ENCODE data around the gene ANAPC2.
A peak's percentile ranks its signal among the peaks of the same experiment; 100 is the strongest.

ANAPC2 gene

DNA sequence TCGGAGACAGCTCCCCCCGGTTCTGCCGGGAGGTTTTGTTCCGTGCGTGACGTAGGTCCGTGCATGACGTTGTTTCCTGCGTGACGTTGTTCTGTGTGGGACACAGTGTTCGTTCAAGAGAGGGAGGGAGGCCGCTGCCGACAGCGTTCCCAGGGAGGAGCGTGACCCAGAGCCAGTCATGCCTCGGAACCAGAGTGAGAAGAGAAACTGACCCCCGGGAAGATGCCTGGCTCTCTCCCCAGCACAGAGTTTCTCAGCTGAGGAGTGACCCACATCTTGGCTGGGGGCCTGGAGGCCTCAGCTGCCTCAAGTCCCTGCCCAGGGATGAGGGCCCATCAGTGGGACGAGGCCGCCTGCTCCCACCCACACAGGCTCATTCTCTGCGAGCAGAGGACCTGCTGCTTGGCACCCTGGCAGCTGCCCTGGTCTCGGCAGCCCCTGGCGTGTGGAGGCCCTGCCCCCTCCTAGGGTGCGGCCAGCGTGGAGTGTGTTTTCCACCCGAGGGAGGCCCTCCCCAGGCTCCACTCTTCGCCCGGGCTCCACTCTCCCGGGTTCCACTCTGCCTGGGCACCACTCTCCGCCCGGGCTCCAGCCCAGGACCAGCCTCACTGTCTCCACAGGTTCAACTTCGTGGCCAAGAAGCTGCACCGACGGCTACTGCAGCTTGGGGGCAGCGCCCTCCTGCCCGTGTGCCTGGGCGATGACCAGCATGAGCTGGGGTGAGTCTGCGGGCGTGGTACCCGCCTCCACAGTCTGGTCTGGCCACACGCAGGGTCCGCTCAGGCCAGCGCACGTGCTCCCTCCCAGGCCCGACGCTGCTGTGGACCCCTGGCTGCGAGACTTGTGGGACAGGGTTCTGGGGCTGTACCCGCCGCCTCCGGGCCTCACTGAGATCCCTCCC, 25.1 kb upstream of the ANAPC2 start:
- no peak for DNase-seq

DNA sequence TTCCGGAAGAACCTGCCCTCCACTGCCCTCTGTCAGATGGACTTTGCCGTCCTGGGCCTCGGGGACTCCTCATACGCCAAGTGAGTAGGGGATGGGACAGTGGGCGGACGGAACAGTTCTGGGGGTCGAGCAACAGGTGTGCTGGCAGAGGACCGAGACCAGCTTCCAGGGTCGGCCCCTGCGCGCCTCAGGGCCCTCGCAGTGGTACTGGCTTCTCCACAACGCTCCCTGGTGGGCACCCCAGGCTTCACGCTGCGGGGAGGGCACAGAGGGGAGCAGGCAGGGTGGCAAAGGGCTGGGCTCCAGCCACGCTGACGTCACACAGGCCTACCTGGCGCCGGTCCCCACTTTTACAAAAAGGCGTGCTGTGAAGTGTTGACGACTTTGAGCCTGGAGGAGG, 24.2 kb upstream of the ANAPC2 start:
- no peak for DNase-seq

DNA sequence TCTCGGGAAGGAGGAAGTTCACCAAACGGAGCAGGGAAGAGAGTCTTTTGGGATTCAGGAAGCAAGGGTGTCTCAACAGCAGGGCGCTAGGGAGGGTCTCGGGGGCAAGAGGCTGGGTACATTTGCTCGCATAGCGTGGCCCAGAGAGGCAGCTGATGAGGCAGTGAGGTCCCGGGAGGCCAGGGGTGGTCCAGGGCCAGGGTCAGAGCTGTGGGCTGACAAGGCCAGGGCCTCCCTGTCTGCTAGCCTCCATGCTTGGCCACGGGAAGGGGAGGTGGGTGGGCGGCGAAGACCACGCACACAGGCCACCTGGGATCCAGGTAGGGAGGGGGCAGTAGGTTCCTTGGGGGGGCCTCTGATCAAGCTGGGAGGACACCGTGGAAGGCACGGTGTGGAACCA, 23.2 kb upstream of the ANAPC2 start:
- no peak for DNase-seq

DNA sequence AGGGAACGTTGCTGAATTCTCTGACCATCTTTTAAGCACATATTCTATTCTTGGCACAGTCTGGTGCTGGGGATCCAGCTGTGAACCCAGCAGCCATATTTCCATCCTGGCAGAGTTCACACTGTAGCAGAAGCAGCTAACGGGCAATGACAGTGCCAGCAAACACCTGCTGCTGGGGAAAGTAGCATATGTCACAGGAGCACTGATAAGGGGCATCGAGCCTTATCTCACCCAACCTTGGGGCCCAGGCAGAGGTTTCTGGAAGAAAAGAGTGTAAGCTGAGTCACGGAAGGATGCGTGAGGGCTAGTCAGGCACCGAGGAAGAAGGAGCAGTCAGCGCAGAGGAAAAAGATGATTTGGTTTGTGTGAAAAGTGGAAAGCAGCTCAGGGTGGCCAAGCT, 18.2 kb upstream of the ANAPC2 start:
- no peak for DNase-seq

DNA sequence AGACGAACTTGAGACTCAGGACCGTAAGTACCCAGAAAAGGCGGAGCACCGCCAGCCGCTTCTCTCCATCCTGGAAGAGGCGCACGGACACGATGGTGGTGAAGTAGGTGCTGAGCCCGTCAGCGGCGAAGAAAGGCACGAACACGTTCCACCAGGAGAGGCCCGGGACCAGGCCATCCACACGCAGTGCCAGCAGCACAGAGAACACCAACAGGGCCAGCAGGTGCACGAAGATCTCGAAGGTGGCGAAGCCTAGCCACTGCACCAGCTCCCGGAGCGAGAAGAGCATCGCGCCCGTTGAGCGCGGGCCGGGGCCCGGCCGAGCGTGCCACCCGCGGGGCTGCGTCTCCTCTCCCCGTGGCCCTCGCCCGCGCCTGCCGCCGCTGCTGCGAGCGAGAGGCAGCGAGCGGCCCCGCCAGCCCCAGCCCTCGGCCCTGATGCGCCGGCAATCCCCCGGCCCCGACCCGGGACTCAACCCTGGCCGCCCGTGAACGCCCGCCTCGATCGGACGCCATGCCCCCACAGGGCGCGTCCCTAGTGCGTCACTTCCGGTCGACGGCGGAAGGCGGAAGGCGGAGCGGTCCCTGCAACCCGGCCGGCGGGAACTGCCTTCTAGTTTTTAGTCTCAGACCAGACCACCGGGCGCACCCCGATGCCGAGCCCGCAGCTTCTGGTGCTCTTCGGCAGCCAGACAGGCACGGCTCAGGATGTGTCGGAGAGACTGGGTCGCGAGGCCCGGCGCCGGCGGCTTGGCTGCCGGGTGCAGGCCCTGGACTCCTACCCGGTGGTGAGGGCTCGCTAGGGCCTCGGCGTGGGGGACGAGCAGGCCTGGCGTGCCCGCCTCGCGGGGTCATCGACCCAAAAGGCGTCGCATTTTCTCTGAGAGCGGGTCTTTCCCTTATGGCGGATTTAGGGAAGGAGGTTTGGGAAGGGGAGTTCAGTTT, 17.0 kb upstream of the ANAPC2 start, which contains the start of the genes NDOR1 and TMEM203:
NDOR1 (plus strand) TSS at position 575 of the 944 bp plus-strand sequence; CDS start at position 653, 78 bp downstream.
TMEM203 (minus strand) TSS at position 523 of the 944 bp plus-strand sequence; CDS start at position 289, 234 bp downstream.
- DNase-seq, result peak; percentile 84 to 93 (median 88)

DNA sequence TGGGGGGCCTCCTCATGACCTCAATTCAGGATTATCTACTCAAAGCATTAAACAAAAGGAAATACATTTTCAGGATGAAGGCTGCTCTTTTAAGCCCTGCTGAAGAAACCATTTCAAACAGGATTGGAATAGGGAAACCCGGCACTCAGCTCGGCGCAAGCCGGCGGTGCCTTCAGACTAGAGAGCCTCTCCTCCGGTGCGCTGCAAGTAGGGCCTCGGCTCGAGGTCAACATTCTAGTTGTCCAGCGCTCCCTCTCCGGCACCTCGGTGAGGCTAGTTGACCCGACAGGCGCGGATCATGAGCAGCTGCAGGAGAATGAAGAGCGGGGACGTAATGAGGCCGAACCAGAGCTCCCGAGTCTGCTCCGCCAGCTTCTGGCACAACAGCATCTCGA, 16.4 kb upstream of the ANAPC2 start:
- DNase-seq, result no peak

DNA sequence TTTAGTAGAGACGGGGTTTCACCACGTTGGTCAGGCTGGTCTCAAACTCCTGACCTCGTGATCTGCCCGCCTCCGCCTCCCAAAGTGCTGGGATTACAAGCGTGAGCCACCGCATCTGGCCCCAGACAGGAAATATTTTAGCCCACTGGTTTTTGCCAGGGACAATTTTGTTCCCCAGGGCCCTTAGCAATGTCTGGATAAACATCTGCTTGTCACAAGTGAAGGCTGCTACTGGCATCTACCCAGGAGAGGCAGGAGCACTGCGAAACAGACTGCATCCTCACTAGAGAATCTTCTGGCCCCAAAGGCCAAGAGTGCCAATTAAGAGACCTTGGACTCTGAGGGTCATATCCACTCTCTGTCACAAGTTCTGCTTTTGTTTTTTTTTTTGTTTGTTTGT, 14.6 kb upstream of the ANAPC2 start:
- DNase-seq, result no peak

DNA sequence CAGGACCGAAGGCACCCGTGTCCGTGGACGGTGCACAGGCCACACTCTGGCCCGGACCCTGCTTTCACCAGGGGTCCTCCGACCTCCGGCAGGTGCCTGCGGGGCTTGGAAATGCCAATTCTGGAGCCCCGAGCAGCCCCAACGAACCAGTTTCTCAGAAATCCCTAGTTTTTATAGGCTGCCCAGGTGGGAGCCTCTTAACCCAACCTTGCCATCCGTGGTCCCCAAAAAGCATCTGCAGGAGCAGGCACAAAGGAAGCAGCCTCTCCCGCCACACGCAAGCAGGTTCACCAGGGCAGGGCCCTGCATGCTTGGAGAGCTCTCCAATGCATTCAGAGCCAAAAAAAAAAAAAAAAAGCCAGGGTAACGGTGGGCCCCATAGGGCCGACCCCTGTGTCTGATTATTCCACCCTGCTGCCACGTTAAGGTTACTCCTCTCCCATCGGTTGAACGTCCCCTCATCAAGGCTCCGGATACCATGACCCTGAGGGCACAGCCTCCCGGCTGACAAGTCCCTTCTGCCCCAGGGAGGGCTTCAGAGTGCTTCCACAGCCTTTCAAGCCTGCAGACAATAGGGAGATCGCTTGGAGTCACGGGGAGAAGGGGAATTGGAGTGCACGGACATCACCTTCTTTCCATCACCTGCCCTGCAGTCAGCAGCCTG, 13.0 kb upstream of the ANAPC2 start:
- DNase-seq, result no peak

DNA sequence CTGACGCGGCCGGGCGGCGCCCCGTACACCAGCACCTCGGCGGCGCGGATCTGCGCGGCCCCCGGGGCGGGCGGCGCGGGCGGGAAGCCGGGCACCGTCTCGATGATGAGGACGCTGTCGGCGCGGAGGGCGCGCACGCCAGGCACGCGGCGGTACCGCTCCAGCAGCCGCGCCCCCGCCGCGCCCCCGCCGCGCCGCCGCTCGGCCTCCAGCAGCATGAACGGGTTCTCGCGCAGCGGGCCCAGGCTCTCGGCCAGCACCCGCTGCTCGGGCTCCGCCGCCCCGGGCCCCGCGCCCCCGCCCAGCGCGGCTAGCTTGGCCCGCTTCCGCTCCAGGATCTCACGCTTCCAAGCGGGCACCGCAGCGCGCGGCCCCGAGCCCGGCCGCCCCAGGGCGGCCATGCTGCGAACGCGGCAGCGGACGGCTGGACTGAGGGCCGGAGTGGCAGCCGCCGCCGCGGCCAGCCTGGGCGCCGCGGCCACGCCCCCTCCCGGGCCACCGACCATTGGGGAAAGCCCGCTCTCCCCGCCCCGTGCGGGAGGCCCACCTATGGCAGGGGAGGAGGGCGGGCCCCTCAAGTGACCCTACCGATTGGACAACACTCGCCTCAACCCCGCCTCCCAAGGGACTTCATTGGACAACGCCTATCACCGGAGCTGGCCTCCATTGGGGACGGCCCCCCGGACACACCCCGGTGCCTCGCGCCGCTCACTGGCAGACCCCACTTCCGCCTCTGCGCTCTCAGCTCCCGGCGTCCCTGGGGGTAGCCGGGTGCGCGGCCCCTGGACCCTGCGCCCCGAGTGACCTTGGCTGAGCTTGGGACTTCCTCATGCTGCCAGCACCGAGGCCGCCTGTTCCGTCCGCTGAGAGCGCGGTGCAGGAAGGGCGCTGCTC, 12.2 kb upstream of the ANAPC2 start, which contains the start of gene TPRN:
TPRN (minus strand) TSS at position 431 of the 894 bp plus-strand sequence; CDS start at position 401, 30 bp downstream.
- peak; percentile 96 to 98 (median 97) for DNase-seq

DNA sequence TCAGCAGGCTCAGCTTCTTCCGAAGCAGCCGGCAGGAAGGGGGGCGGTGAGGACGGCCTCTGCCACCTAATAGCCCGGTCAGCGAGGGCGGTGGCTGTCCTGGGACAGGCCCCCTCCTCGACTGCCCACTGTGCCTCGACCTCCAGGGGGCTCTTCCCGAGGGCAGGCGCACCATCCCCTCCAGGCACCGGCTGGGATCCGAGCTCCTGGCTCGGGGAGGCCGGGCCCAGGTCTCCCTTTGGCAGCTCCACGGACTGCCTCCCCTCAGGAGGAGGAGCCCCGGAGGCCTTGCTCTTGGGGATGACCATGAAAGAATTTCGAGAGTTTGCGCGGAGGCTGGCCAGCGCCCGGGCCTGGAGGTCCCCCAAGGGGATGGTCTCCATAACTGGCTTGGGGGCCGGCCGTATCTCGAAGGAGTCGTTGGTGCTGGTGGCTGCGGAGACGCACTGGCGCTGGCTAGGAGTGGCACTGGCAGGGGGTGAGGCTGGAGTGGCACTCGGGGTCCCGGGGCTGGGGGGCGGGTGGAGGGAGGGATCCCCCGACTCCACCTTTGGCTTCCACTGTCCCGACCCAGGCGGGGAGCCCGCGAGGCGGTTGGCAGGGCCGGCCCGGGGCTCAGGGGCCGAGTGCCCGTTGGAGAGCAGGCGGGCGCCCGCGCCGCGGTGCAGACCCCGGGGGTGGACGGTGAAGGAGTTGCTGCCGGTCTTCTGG, 11.2 kb upstream of the ANAPC2 start:
- DNase-seq, result no peak

DNA sequence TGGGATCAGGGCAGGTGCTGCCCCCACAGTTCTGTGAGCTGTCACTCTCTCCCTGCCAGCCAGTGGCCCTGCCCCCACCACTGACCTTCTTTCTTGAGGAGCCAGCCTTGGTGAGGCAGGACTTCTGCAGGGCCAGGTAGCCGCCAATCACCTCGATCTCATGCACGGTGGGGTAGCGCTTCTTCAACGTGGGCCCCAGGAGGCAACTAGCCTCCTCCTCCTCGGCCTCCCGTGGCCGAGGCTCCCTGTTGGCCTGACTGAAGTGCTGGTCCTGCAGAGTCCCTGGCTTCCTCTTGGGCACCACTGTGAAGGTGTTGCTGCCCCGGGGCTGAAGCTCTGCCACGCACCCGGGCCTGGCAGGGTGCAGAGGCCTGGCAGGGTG, 10.5 kb upstream of the ANAPC2 start:
- DNase-seq, result no peak

DNA sequence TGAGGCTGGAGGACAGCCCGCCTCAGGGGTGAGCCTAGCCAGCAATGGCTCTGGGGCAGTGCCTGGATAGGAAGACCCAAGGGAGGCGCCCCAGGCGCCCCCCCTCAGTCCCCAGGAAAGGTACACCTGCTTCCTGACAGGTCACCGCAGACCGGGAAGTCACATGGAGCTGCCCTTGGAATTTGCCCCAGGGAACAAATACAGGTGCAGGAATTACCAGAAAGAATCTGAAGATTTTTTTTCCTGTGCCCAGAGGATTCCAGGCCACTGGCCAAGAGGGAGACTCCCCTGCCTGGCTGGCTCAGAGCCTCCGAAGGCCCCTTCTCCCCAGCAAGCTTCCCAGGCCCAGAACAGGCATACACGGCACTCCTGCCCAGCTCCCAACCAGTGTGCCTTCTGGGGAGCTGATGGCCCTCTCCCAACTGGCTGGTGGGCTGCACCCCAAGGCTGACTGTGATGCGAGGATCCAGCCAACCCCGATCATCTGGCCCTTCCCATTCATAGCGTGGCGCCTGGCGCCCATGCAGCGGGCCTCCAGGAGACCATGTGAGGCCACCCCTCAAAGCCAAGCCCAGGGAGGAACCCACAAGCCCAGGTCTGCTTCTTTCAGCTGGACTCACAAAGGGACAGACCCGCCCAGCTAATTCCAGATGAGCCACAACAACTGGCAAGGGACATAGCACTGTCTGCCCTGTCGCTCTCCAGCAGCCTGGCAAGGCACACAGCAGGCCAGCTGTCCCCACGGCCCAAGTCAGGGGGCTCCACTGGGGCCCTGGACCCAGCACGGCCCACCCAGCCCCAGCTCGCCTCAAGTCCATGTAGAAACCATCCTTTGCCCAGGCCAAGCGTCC, 9.9 kb upstream of the ANAPC2 start:
- DNase-seq, result no peak

DNA sequence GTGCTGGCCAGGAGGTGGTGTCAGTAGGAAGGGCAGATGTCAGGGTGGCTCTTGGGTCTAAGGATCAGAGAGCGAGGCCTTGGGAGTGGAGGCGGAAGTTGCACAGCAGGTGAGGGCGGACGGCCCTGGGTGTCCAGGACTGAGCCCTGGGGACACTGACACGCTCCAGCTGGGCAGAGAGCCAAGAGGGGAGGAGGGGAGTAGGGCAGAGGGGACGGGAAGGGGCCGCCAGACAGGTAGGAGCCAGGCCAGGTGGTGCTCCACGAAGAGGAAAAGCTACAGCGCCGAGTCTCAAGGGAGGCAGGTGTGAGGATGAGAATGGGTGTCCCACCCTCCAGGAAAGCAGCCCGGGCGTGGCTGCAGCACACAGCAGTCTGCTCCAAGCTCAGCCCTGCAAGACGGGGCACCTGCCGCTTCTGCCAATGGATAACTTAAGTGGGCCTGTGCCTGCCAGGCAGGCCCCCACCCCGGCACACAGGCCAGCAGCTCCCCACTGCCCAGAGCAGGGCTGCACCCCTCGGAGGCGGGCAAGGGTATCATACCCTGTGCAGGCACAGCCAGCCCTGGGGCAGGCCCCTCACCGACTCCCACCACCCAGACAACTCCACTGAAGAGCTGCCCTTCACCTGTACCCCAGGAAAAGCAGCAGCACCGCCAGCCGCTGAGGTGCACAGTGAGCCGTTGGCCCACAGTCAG, 7.3 kb upstream of the ANAPC2 start:
- DNase-seq, result no peak

DNA sequence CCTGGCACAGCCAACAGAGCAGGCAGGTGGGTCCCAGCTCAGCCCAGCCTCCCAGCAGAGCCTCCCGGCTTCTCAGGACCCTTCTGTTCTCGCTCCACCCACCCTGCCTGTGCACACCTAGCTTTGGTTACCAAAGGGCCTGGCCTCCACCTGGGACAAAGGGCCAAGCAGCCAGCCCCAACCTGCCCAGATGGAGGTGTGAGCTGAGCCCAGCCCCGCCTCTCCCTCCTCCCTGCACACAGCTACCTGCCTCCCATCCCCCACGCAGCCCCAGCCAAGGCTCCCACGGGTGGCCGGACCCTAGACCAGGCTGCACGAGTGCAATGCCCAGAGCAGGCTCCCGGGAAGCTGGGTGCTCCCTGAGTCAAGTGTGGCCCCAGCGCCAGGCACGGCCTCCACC, 6.5 kb upstream of the ANAPC2 start:
- no peak for DNase-seq

DNA sequence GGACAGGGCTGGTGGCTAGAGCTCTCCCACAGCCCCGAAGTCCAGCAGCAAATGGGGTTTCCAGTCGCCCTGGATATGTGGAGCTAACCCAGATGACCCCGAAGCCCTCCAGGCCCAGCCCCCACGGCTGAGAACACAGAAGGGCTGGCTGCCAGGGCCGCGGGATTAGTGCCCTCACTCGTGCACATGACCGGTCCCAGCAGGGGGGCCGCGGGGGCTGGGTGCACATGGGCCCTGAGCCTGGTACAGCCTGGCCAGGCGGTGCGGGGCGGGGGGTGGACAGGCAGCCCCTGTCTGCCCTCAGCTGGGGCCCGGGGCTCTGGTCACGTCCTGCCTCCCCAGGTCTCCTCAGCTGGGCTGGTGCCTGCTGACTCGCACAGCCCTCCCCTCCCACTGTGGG, 6.0 kb upstream of the ANAPC2 start:
- no peak for DNase-seq

DNA sequence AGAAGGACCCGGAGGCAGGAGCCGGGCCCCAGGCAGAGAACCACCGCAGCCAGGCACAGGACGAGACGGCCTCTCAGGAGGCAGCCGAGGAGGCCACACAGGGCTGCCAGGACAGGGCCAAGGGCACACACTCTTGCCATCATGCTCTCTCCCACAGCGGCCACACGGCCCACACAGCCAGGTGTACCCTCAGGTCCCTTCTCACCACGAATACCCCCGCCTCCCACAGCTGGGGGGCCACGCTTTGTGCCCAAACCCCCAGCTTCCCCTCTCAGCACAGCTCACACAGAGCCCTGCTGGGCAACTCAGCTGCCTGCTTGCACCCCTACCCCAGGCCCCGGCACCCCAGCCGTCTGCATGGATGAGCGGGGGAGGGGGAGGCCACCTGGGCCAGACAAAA, 5.4 kb upstream of the ANAPC2 start:
- no peak for DNase-seq

DNA sequence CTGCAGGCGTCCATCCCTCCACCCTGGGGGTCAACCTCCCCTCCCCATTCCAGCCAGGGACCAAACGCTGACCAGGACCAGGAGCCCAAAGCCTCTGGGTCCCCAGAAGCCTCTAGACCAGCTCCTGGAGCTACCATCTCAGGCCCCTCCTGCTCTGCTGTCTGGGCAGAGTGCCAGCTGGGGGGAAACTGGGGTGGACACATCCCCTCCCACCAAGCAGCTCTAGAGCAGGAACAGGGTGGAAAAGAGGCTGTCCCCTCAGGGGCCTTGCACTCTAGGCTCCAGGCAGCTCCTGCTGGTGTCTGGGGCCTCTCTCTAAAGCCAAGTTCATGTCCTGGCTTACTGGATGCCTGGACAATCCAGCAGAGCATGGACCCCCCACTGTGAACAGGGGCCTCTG, 4.5 kb upstream of the ANAPC2 start:
- DNase-seq, result no peak

DNA sequence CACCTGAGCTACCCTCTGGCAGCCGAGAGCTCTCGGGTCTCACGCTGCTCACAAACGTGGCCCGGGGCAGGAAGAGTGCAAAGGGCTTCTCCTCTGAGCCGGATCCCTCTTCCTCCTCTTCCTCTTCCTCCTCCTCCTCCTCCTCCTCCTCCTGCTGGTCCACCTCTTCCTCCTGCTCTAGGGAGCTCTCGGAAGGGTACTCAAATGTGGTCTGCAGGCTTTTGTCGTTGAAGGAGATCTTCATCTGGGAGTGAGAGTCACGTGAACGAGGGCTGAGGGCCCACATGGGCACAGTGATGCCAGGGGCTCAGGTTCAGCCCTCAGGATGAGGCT, 4.1 kb upstream of the ANAPC2 start:
- DNase-seq, result no peak

DNA sequence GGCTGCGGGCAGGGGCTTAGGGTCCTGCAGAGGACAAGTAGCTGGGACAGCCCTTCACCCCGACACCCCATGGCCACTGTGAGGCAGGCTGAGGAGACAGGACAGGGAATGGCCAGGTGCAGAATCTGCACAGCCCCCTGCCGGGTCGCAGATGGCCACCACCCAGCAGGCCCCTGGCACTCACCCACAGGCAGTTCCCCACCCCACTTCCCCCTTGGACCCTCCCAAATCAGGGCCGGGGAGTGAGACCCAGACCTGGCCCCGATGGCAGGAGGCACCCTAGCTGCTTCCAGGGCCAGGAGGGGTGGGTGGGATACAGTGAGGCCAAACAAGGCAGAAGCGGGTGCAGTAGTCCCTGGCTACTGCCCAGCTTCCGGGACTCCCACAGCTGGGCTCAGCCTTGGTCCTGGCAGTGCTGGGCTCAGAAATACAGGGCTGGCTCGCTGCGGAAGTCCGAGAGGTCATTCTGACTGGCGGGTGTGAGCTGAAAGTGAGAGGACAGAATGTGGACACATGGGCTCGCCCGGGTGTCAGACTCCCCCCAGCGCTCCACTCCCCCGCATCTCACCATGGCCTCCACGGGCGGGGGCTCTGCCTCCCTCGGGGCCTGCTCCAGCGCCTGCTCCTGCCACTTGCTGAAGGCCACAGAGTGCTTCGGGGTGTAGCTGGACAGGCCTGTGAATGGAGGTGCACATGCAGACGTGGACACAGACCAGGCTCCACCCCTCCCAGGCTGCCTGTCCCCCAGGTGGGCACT, 3.5 kb upstream of the ANAPC2 start:
- DNase-seq, result no peak
